ENCODE measurements around the gene SLC35F1.

The SLC35F1 gene

GRCh38 chr6:118319894-118320649 is 413.0 kb downstream of the SLC35F1 start:
- no peak for TF ChIP-seq CTCF (IDR thresholded peaks at IDR 0.05; ENCODE audit: control extremely low read depth, extremely low read depth, low read depth, missing control alignments)
- CTCF ChIA-PET, result interaction anchor here (1.1 to 1.9 kb wide), 4 partner anchors 11 to 217 kb away, joined by 3 to 8 read pairs (median 5); no protein-coding TSS in a partner anchor
- POLR2A ChIA-PET, result no interaction called here
- DNase-seq (ENCODE audit: extremely low spot score), result no peak

GRCh38 chr6:118320652-118321051 is 413.6 kb downstream of the SLC35F1 start:
- ChIA-PET CTCF (interaction anchor here (1.2 to 1.9 kb wide), 2 partner anchors 11 to 54 kb away, joined by 3 to 7 read pairs; no protein-coding TSS in a partner anchor), POLR2A (no interaction called here)
- no peak for TF ChIP-seq CTCF (IDR thresholded peaks at IDR 0.05; ENCODE audit: control extremely low read depth, extremely low read depth, low read depth, missing control alignments)
- DNase-seq (ENCODE audit: extremely low spot score), result no peak

- TF ChIP-seq CTCF (IDR thresholded peaks at IDR 0.05; ENCODE audit: control extremely low read depth, extremely low read depth, low read depth, missing control alignments), result no peak
- POLR2A ChIA-PET, result no interaction called here
- CTCF ChIA-PET, result interaction anchor here (1.8 kb wide), 1 partner anchor 41 kb away, joined by 4 read pairs; no protein-coding TSS in a partner anchor
- DNase-seq (ENCODE audit: extremely low spot score), result no peak
Measured at GRCh38 chr6:118324116-118324515, 417.1 kb downstream of the SLC35F1 start.

GRCh38 chr6:118325220-118325860 is 418.3 kb downstream of the SLC35F1 start:
- no peak for DNase-seq (ENCODE audit: extremely low spot score)
- ChIA-PET POLR2A (no interaction called here), CTCF (interaction anchor here (1.8 kb wide), 1 partner anchor 43 kb away, joined by 4 read pairs; no protein-coding TSS in a partner anchor)
- no peak for TF ChIP-seq CTCF (IDR thresholded peaks at IDR 0.05; ENCODE audit: control extremely low read depth, extremely low read depth, low read depth, missing control alignments)

- TF ChIP-seq CTCF (IDR thresholded peaks at IDR 0.05; ENCODE audit: control extremely low read depth, extremely low read depth, low read depth, missing control alignments), result no peak
- POLR2A ChIA-PET, result no interaction called here
- DNase-seq (ENCODE audit: extremely low spot score), result no peak
- CTCF ChIA-PET, result no interaction called here
Measured at GRCh38 chr6:118326712-118327111, 419.6 kb downstream of the SLC35F1 start.

GRCh38 chr6:118327237-118327636 is 420.2 kb downstream of the SLC35F1 start:
- ChIA-PET CTCF (interaction anchor here (1.0 kb wide), 1 partner anchor 13 kb away, joined by 4 read pairs; no protein-coding TSS in a partner anchor), POLR2A (no interaction called here)
- no peak for DNase-seq (ENCODE audit: extremely low spot score)
- TF ChIP-seq CTCF (IDR thresholded peaks at IDR 0.05; ENCODE audit: control extremely low read depth, extremely low read depth, low read depth, missing control alignments), result no peak

All from GM10248 (cell line).